Measurements from ENCODE around the gene BCL2L15. TPM values are rescaled to one million over a fixed set of nuclear protein-coding genes. Genes with fewer than 3 reads are reported as not detected.

Gene BCL2L15
- total RNA-seq, 1 experiment from 2014 or later, result 0.17 TPM

DNA sequence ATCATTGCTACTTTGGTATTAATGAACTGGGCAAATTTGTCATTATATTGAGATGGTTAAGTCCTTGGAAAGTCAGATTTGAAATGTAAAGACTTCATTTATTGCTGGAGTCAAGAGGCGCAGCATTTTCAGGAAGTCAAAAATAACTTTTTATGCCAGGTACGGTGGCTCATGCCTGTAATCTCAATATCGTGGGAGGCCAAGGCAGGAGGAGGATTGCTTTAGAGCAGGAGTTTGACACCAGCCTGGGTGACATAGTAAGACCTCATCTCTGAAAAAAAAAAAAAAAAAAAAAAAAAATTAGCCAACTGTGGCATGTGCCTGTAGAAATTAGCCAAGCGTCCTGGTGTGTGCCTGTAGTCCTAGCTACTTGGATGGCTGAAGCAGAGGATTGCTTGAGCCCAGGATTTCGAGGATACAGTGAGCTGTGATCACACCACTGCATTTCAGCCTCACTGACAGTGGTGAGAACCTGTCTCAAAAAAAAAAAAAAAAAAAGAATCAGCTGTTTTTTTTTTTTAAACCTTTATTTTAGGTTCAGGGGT is 47.2 kb upstream of the BCL2L15 start (continued):
- TF ChIP-seq, protein P1, sequence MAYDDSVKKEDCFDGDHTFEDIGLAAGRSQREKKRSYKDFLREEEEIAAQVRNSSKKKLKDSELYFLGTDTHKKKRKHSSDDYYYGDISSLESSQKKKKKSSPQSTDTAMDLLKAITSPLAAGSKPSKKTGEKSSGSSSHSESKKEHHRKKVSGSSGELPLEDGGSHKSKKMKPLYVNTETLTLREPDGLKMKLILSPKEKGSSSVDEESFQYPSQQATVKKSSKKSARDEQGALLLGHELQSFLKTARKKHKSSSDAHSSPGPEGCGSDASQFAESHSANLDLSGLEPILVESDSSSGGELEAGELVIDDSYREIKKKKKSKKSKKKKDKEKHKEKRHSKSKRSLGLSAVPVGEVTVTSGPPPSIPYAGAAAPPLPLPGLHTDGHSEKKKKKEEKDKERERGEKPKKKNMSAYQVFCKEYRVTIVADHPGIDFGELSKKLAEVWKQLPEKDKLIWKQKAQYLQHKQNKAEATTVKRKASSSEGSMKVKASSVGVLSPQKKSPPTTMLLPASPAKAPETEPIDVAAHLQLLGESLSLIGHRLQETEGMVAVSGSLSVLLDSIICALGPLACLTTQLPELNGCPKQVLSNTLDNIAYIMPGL (CRISPR knock-in tag; IDR thresholded peaks at IDR 0.05), result no peak
- TF ChIP-seq, protein P2, sequence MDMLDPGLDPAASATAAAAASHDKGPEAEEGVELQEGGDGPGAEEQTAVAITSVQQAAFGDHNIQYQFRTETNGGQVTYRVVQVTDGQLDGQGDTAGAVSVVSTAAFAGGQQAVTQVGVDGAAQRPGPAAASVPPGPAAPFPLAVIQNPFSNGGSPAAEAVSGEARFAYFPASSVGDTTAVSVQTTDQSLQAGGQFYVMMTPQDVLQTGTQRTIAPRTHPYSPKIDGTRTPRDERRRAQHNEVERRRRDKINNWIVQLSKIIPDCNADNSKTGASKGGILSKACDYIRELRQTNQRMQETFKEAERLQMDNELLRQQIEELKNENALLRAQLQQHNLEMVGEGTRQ (CRISPR knock-in tag; IDR thresholded peaks at IDR 0.05), result no peak
- TF ChIP-seq ZNF671 (CRISPR knock-in tag; IDR thresholded peaks at IDR 0.05), result no peak
- no peak for TF ChIP-seq RORB (CRISPR knock-in tag; IDR thresholded peaks at IDR 0.05)
- no peak for TF ChIP-seq ZNF232 (CRISPR knock-in tag; IDR thresholded peaks at IDR 0.05)
- no peak for TF ChIP-seq ZNF532 (CRISPR knock-in tag; IDR thresholded peaks at IDR 0.05; ENCODE audit: borderline replicate concordance)

DNA sequence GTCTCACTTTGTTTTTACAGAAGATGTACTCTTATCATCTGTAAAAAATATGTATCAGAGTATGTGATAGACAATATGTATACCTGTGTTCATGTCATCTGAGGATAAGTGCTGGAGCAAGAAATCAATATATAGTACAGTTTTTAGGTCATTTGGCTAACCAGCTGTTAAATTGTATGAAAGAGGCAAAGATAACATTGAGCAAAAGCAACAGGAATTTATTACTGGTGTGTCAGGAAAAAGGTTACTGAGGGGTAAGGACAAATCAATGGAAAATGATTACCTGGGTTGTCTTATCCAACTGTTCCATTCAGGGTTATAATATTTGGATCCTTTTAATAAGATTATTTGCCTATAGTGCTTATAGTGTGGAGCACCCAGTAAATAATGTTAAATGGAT is 46.6 kb upstream of the BCL2L15 start:
- DNase-seq (ENCODE audit: low spot score) (no peak), ATAC-seq (no peak)
- peaks cover 3% of the 10 kb centered on the region; the same call in 1 of the 2 replicates for H3K9me3 Mint-ChIP-seq
- no peak overlapping the region for H3K4me3 Mint-ChIP-seq
- no peaks in the 10 kb centered on the region; the same call in 1 of the 2 replicates for H3K27me3 Mint-ChIP-seq (ENCODE audit: low read depth)
- TF ChIP-seq MXD4 (CRISPR knock-in tag; IDR thresholded peaks at IDR 0.05; ENCODE audit: borderline replicate concordance) (no peak), CREB1 (CRISPR knock-in tag; IDR thresholded peaks at IDR 0.05) (no peak), NFE2L1 (CRISPR knock-in tag; IDR thresholded peaks at IDR 0.05) (no peak), JAZF1 (CRISPR knock-in tag; IDR thresholded peaks at IDR 0.05) (no peak), ZNF317 (CRISPR knock-in tag; IDR thresholded peaks at IDR 0.05; ENCODE audit: borderline replicate concordance, low read depth) (no peak), NR2C2 (CRISPR knock-in tag; IDR thresholded peaks at IDR 0.05) (no peak), TCF7 (CRISPR knock-in tag; IDR thresholded peaks at IDR 0.05; ENCODE audit: low read depth) (no peak), SMAD3 (CRISPR knock-in tag; IDR thresholded peaks at IDR 0.05; ENCODE audit: borderline replicate concordance) (no peak), ZNF532 (CRISPR knock-in tag; IDR thresholded peaks at IDR 0.05; ENCODE audit: borderline replicate concordance) (no peak), E2F4 (CRISPR knock-in tag; IDR thresholded peaks at IDR 0.05; ENCODE audit: borderline replicate concordance, low read depth) (no peak), CTCF (IDR thresholded peaks at IDR 0.05) (no peak), HMGA2 (CRISPR knock-in tag; IDR thresholded peaks at IDR 0.05) (no peak), ZNF138 (CRISPR knock-in tag; conservative IDR thresholded peaks at IDR 0.05) (no peak), JUN (CRISPR knock-in tag; IDR thresholded peaks at IDR 0.05) (no peak), EMX1 (CRISPR knock-in tag; IDR thresholded peaks at IDR 0.05) (no peak)
- TF ChIP-seq, protein P1 (CRISPR knock-in tag; IDR thresholded peaks at IDR 0.05), result no peak
- CTCF ChIA-PET, result interaction anchor here (0.6 to 1.0 kb wide), 2 partner anchors 14 to 43 kb away, joined by 3 to 4 read pairs; no protein-coding TSS in a partner anchor
- H3K4me1 Mint-ChIP-seq, result peaks cover 46% of the 10 kb centered on the region
- H3K36me3 Mint-ChIP-seq, result no peaks in the 10 kb centered on the region
- POLR2A ChIA-PET, result no interaction called here
- H3K27ac Mint-ChIP-seq, result no peak overlapping the region; the same call in 1 of the 2 replicates

Data from WTC11 (cell line).